Stimulated activated CD4-positive, alpha-beta T cell treated with anti-CD3 and anti-CD28 coated beads, TNF-alpha, amount 100 ng/mL, for 24 hours (primary cell): ENCODE results near the gene PGS1.

Source experiments
- DNase-seq, 3 experiments: peaks; one replicate each; pipeline ENCODE4 v3.0.0-alpha.2; 2020; ENCODE audit warnings: low read depth in 3 of 3

PGS1 gene

GRCh38 chr17:78364436-78365281 lies 13.8 kb upstream of the PGS1 start:
- DNase-seq: no peak

- DNase-seq: no peak
Measured at GRCh38 chr17:78365561-78366108, 12.8 kb upstream of the PGS1 start.

GRCh38 chr17:78366109-78366848 lies 12.2 kb upstream of the PGS1 start:
- no peak for DNase-seq

- no peak for DNase-seq
Measured at GRCh38 chr17:78367193-78367592, 11.3 kb upstream of the PGS1 start.

- DNase-seq: no peak
Measured at GRCh38 chr17:78368348-78368747, 10.1 kb upstream of the PGS1 start.

GRCh38 chr17:78368854-78369495 lies 9.5 kb upstream of the PGS1 start:
- DNase-seq: no peak

- DNase-seq: no peak
Measured at GRCh38 chr17:78369791-78370381, 8.6 kb upstream of the PGS1 start.

GRCh38 chr17:78371056-78371455 lies 7.4 kb upstream of the PGS1 start:
- DNase-seq: no peak

- no peak for DNase-seq
Measured at GRCh38 chr17:78372841-78373240, 5.6 kb upstream of the PGS1 start.

GRCh38 chr17:78374189-78374588 lies 4.3 kb upstream of the PGS1 start:
- DNase-seq: no peak

- no peak for DNase-seq
Measured at GRCh38 chr17:78374631-78375274, 3.7 kb upstream of the PGS1 start.

- no peak for DNase-seq
Measured at GRCh38 chr17:78375401-78376151, 2.9 kb upstream of the PGS1 start.

GRCh38 chr17:78376161-78376560 lies 2.3 kb upstream of the PGS1 start:
- DNase-seq: no peak

GRCh38 chr17:78377858-78378224 lies 608 bp upstream of the PGS1 start:
- DNase-seq: no peak

GRCh38 chr17:78379131-78379491 lies 662 bp downstream of the PGS1 start:
- no peak for DNase-seq

- DNase-seq: no peak
Measured at GRCh38 chr17:78380370-78380769, 1.9 kb downstream of the PGS1 start.

GRCh38 chr17:78381601-78382232 lies 3.3 kb downstream of the PGS1 start:
- DNase-seq: no peak

GRCh38 chr17:78383725-78384471 lies 5.4 kb downstream of the PGS1 start:
- peak in 1 of 3 experiments; percentile 74 for DNase-seq

- DNase-seq: no peak
Measured at GRCh38 chr17:78384479-78385175, 6.2 kb downstream of the PGS1 start.
